ENCODE results near the gene PRG3.
"Not testable (repeated sequence)": the region's sequence is repeated elsewhere in the genome, so short reads cannot be mapped to it uniquely, and the experiment has no call there.

DNA sequence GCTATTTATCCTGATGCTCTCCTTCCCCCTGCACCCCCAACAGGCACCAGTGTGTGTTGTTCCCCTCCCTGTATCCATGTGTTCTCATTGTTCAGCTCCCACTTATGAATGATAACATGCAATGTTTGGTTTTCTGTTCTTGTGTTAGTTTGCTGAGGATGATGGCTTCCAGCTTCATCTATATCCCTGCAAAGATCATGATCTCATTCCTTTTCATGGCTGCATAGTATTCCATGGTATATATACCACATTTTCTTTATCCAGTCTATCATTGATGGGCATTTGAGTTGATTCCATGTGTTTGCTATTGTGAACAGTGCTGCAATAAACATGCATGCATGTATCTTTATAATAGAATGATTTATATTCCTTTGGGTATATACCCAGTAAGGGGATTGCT is 19.5 kb downstream of the PRG3 start:
- TF ChIP-seq, protein P1, sequence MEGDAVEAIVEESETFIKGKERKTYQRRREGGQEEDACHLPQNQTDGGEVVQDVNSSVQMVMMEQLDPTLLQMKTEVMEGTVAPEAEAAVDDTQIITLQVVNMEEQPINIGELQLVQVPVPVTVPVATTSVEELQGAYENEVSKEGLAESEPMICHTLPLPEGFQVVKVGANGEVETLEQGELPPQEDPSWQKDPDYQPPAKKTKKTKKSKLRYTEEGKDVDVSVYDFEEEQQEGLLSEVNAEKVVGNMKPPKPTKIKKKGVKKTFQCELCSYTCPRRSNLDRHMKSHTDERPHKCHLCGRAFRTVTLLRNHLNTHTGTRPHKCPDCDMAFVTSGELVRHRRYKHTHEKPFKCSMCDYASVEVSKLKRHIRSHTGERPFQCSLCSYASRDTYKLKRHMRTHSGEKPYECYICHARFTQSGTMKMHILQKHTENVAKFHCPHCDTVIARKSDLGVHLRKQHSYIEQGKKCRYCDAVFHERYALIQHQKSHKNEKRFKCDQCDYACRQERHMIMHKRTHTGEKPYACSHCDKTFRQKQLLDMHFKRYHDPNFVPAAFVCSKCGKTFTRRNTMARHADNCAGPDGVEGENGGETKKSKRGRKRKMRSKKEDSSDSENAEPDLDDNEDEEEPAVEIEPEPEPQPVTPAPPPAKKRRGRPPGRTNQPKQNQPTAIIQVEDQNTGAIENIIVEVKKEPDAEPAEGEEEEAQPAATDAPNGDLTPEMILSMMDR (IDR thresholded peaks at IDR 0.05): not testable (repeated sequence)
- TF ChIP-seq POLR2A (IDR thresholded peaks at IDR 0.05): not testable (repeated sequence)
